Neural cell (in vitro differentiated cells): ENCODE measurements around the gene ETV6. TPM values are rescaled to one million over a fixed set of nuclear protein-coding genes. Genes with fewer than 3 reads are reported as not detected.

Experiments
- H2AFZ ChIP-seq: fragments of 200-600, 300-800 bp; sonication (generic), shearing (Covaris generic); 2 replicates; pipeline ENCODE4 v1.6.0; 2014; ENCODE audit warnings: low read depth, mild to moderate bottlenecking, antibody characterized with exemption, low read length, moderate library complexity
- H3F3A ChIP-seq: fragments of 200-600 bp; shearing (Covaris generic); 2 replicates; pipeline ENCODE4 v1.6.1; 2016; ENCODE audit warnings: mild to moderate bottlenecking, moderate library complexity, mixed read lengths, antibody characterized with exemption, low read length; ENCODE audit not compliant: insufficient read depth, poor library complexity, severe bottlenecking
- H3K27ac ChIP-seq: fragments of 200-600, 300-800 bp; sonication (generic), shearing (Covaris generic); 2 replicates; pipeline ENCODE4 v1.5.1; 2014; ENCODE audit warnings: mild to moderate bottlenecking, low read length, moderate library complexity
- H3K27me3 ChIP-seq: fragments of 300-800, 200-600 bp; sonication (generic), shearing (Covaris generic); 2 replicates; pipeline ENCODE4 v1.6.0; 2014; ENCODE audit warnings: mild to moderate bottlenecking, low read depth, low read length, moderate library complexity; ENCODE audit not compliant: insufficient read depth
- H3K36me3 ChIP-seq: fragments of 300-800, 200-600 bp; sonication (generic), shearing (Covaris generic); 2 replicates; pipeline ENCODE4 v1.5.1; 2014; ENCODE audit warnings: mild to moderate bottlenecking, antibody characterized with exemption, low read length, moderate library complexity; ENCODE audit not compliant: insufficient read depth
- H3K4me2 ChIP-seq: fragments of 300-800, 200-600 bp; sonication (generic), shearing (Covaris generic); 2 replicates; pipeline ENCODE4 v1.6.0; 2014; ENCODE audit warnings: mild to moderate bottlenecking, low read length
- H3K4me3 ChIP-seq: fragments of 300-800, 200-600 bp; sonication (generic), shearing (Covaris generic); 2 replicates; pipeline ENCODE4 v1.5.1; 2014; ENCODE audit warnings: mild to moderate bottlenecking, low read length, moderate library complexity
- H3K79me2 ChIP-seq: fragments of 200-600 bp; shearing (Covaris generic); replicated peaks from 2 replicates; pipeline ENCODE4 v1.6.0; 2014; ENCODE audit warnings: mild to moderate bottlenecking, low read length, moderate library complexity; ENCODE audit not compliant: insufficient read depth
- H3K9ac ChIP-seq: fragments of 300-800, 200-600 bp; sonication (generic), shearing (Covaris generic); 2 replicates; pipeline ENCODE4 v1.6.1; 2016; ENCODE audit warnings: mild to moderate bottlenecking, low read length, mixed read lengths
- H3K9me2 ChIP-seq: fragments of 200-600 bp; shearing (Covaris generic); 2 replicates; pipeline ENCODE4 v1.6.1; 2016; ENCODE audit warnings: mild to moderate bottlenecking, low read length, mixed read lengths; ENCODE audit not compliant: insufficient read depth
- H3K9me3 ChIP-seq: fragments of 200-600, 300-800 bp; sonication (generic), shearing (Covaris generic); 2 replicates; pipeline ENCODE4 v1.6.1; 2016; ENCODE audit warnings: mild to moderate bottlenecking, mixed run types, low read length, moderate library complexity, mixed read lengths
- H4K20me1 ChIP-seq: fragments of 200-600 bp; shearing (Covaris generic); 2 replicates; pipeline ENCODE4 v1.6.1; 2016; ENCODE audit warnings: mild to moderate bottlenecking, mixed run types; ENCODE audit not compliant: insufficient read depth
- CTCF ChIP-seq: fragments of 450-650 bp; IDR thresholded peaks from 2 replicates; pipeline ENCODE4 v1.5.1; 2014; ENCODE audit warnings: antibody characterized with exemption, mild to moderate bottlenecking, moderate library complexity; ENCODE audit not compliant: poor library complexity, severe bottlenecking
- EP300 ChIP-seq: fragments of 450-650 bp; conservative IDR thresholded peaks from 2 replicates; pipeline ENCODE4 v1.6.1; 2014; ENCODE audit warnings: antibody characterized with exemption, mild to moderate bottlenecking, moderate library complexity; ENCODE audit not compliant: poor library complexity, severe bottlenecking
- EZH2 ChIP-seq: fragments of 200-600, 300-800 bp; shearing (Covaris generic), sonication (generic); IDR thresholded peaks from 2 replicates; pipeline ENCODE4 v1.6.1; 2014; ENCODE audit warnings: antibody characterized with exemption, low read length, borderline replicate concordance, mild to moderate bottlenecking; ENCODE audit not compliant: insufficient read depth, poor library complexity, severe bottlenecking
- MXI1 ChIP-seq: fragments of 450-650 bp; conservative IDR thresholded peaks from 2 replicates; pipeline ENCODE4 v1.6.1; 2014; ENCODE audit warnings: antibody characterized with exemption, mild to moderate bottlenecking; ENCODE audit not compliant: poor library complexity, severe bottlenecking
- POLR2AphosphoS5 ChIP-seq: IDR thresholded peaks from 2 replicates; pipeline ENCODE4 v1.6.1; 2012
- TAF1 ChIP-seq: IDR thresholded peaks from 2 replicates; pipeline ENCODE4 v1.6.1; 2012; ENCODE audit warnings: low read depth
- polyA plus RNA-seq: library from polyadenylated mRNA; depleted of rRNA; stranded (reverse); fragments of >200 nt; gene quantifications from 2 replicates; pipeline ENCODE4 v1.2.3, GENCODE V29; 2014
- TF ChIP-seq, protein P1 (sequence below): IDR thresholded peaks from 2 replicates; pipeline ENCODE4 v1.6.1; 2012; ENCODE audit warnings: borderline replicate concordance

The ETV6 gene
- polyA plus RNA-seq, 1 donor from 2014 or later = 1.6 TPM

DNA sequence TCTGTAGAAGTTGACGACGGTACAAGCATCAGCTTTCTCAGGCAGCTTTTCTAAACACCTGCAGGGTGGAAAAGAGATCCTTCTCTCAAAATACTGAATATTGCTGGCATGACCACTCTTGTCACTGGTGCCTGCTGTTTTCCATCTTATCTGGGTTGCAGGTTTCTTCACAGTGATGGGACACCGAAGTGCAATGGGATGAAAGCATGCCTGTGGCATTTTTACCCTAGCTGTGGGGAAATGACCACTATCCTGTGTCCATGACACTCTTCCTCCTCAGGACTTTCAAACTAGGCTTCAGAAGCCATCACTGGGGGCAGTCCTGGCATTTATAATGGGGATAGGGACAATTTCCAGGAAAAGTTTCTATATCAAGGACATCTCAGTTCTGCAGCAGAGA, 98.5 kb downstream of the ETV6 start:
- Histone ChIP-seq H3K9me2 (no peaks in the 10 kb centered on the region), H3K36me3 (no peaks in the 10 kb centered on the region), H4K20me1 (no peaks in the 10 kb centered on the region), H3K9ac (no peak overlapping the region), H3K79me2 (no peaks in the 10 kb centered on the region), H3K4me2 (no peak overlapping the region), H3K27me3 (no peaks in the 10 kb centered on the region), H3F3A (no peaks in the 10 kb centered on the region), H3K4me3 (no peak overlapping the region), H2AFZ (no peak overlapping the region), H3K9me3 (no peaks in the 10 kb centered on the region), H3K27ac (no peak overlapping the region)
- TF ChIP-seq POLR2AphosphoS5 (no peak), MXI1 (no peak), CTCF (no peak), EP300 (no peak), TAF1 (no peak), EZH2 (no peak)
- TF ChIP-seq, protein P1, sequence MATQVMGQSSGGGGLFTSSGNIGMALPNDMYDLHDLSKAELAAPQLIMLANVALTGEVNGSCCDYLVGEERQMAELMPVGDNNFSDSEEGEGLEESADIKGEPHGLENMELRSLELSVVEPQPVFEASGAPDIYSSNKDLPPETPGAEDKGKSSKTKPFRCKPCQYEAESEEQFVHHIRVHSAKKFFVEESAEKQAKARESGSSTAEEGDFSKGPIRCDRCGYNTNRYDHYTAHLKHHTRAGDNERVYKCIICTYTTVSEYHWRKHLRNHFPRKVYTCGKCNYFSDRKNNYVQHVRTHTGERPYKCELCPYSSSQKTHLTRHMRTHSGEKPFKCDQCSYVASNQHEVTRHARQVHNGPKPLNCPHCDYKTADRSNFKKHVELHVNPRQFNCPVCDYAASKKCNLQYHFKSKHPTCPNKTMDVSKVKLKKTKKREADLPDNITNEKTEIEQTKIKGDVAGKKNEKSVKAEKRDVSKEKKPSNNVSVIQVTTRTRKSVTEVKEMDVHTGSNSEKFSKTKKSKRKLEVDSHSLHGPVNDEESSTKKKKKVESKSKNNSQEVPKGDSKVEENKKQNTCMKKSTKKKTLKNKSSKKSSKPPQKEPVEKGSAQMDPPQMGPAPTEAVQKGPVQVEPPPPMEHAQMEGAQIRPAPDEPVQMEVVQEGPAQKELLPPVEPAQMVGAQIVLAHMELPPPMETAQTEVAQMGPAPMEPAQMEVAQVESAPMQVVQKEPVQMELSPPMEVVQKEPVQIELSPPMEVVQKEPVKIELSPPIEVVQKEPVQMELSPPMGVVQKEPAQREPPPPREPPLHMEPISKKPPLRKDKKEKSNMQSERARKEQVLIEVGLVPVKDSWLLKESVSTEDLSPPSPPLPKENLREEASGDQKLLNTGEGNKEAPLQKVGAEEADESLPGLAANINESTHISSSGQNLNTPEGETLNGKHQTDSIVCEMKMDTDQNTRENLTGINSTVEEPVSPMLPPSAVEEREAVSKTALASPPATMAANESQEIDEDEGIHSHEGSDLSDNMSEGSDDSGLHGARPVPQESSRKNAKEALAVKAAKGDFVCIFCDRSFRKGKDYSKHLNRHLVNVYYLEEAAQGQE = no peak

- no peaks in the 10 kb centered on the region for H4K20me1 ChIP-seq
- H3K4me3 ChIP-seq = no peak overlapping the region
- no peaks in the 10 kb centered on the region for H3F3A ChIP-seq
- H3K79me2 ChIP-seq = no peaks in the 10 kb centered on the region
- peak overlapping the region; percentile 31 for H3K9ac ChIP-seq
- H3K4me2 ChIP-seq = no peak overlapping the region
- no peaks in the 10 kb centered on the region for H3K36me3 ChIP-seq
- peak overlapping the region; percentile 70 for H3K27ac ChIP-seq
- H3K27me3 ChIP-seq = no peaks in the 10 kb centered on the region
- H3K9me3 ChIP-seq = no peaks in the 10 kb centered on the region
- peak; percentile 41 for TF ChIP-seq POLR2AphosphoS5
- peak; percentile 37 for TF ChIP-seq EP300
- TF ChIP-seq, protein P1 = no peak
- TF ChIP-seq MXI1 = no peak
- H2AFZ ChIP-seq = peak overlapping the region; percentile 0
- no peaks in the 10 kb centered on the region for H3K9me2 ChIP-seq
These were observed 99.4 kb downstream of the ETV6 start for GRCh38 chr12:11748903-11749302.
